GM19463 (cell line): ENCODE data around the gene HPD.
"Not testable (repeated sequence)": the region's sequence is repeated elsewhere in the genome, so short reads cannot be mapped to it uniquely, and the experiment has no call there.

Source experiments
- ATAC-seq: cut with Tn5 transposase; IDR thresholded peaks from one replicate; pipeline ENCODE4 v1.9.1; 2021; ENCODE audit warnings: mild to moderate bottlenecking, moderate library complexity; ENCODE audit not compliant: unreplicated experiment

Gene HPD

GRCh38 chr12:121866331-121866730 lies 7.7 kb upstream of the HPD start:
- no peak for ATAC-seq

DNA sequence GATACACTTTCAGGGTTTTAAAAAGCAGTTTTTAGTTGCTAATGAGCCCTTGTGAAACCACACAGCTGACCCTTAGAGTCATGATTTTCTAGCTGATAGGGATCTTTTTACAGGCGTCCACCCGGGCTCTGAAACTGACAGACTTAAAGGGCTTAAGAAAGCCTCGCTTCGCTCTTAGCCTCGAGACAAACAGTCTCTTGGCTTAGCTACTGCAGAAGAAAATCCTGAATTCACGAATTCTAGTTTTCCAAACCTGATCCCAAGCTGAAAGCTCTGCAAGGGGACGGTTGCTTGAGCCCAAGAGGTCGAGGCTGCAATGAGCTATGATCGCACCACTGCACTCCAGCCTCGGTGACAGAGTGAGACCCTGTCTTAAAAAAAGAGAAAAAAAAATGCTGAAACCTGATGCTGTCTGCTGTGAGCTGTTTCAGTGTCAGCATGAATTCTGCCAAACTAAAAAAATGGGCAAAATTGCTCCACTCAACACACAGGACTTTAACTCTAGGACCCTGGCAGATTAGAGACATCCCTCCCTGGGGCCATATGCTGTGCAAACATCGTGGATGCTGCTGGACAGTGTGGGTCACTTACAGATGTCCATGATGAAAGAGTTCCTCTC lies 3.1 kb upstream of the HPD start:
- ATAC-seq = no peak

DNA sequence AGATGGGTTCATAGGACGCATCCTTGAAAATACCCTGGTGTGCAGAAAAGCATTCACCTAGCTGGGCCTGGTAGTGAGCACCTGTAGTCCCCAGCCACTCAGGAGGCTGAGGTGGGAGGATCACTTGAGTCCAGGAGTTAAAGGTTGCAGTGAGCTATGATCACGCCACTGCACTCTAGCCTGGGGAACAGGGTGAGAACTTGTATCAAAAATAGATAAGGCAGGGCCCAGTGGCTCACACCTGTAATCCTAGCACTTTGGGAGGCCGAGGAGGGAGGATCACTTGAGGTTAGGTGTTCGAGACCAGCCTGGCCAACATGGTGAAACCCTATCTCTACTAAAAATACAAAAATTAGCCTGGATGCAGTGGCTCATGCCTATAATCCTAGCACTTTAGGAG lies 2.0 kb upstream of the HPD start:
- ATAC-seq = not testable (repeated sequence)

DNA sequence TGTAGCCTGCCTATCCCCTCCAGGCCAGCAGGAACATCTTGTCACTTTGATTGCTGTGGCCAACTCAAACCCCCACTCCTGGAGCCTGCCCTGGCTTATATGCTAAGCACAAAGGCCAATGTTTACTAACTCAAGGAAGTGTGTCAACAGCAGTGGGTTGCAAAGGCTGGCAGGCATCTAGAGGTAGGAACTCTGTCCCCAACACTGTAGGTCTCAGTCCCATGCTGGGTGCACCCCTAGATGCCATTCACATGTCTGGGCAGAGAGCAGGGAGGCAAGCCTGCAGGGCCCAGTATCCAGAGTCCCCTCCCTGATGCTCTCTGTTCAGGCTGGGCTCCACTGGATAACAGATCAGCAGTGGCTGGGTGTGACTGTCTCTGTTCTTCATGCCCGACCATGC lies 1.6 kb upstream of the HPD start:
- ATAC-seq = no peak

DNA sequence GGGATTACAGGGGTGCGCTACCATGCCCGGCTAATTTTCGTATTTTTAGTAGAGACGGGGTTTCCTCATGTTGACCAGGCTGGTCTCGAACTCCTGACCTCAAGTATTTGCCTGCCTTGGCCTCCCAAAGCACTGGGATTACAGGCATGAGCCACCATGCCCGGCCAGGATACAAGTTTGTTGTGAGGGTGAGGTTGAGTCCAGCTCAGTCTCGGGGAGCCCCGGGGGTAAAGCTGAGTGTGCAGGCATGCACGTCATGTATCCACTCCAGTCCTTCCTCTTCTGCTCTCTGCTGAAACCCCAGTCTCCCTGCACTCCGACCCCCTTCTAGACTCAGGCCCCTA lies 369 bp downstream of the HPD start:
- ATAC-seq = no peak

DNA sequence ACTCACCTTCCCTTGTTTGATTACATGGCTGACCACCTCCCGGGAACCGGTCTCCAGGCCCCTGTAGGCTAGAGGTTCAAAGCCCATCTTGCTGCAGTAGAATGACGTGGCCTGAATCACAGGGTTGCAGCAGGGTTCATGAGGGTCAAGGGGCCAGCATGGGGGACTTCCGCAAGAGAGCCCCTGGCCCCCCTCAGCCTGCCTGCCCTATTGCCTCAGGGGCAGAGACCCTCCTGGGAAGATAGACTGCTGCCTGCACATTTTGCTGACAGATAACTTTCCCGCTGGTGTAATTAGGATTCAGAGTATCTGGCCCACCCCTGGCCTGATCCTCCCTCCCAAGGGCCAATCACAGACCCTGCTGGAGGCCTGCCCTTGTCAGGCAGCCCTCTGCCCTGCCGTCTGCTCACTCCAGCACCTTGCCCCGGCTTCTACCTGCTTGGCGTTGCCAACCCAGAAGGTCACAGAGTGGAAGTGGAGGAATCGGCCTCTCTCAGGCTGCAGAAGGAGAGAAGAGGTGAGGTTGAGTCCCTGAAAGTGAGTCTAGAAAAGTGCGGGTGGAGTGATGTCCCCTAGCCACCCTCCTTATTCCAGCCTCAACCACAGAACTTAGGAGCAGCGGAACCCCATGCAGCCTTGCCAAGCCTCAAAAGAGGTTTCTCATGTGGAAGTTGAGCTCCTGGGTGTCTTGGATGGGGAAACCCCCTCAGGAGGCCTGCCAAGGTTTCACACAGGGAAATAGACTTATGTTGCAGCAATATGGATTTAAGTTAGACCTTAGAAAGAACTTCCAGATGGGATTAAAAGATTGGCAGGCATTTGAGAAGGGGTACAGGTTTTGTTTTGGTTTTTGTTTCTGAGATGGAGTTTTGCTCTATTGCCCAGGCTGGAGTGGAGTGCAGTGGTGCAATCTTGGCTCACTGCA lies 1.1 kb downstream of the HPD start:
- no peak for ATAC-seq

DNA sequence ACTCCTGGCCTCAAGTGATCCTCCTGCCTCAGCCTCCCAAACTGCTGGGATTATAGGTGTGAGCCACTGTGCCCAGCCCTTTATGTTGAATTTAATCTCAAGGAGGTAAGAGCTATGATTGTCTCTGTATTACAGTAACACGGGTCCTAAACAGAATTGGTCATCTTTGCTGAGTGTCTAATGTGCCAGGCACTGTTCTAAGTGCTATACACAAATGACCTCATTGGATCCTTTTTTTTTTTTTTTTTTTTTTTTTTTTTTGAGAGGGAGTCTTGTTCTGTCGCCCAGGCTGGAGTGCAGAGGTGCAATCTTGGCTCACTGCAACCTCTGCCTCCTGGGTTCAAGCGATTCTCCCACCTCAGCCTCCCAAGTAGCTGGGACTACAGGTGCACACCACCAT lies 6.3 kb downstream of the HPD start:
- ATAC-seq = not testable (repeated sequence)

- ATAC-seq = no peak
Measured at GRCh38 chr12:121849665-121850064, 9.0 kb downstream of the HPD start.

- ATAC-seq = no peak
Measured at GRCh38 chr12:121849211-121849610, 9.4 kb downstream of the HPD start.

- no peak for ATAC-seq
Measured at GRCh38 chr12:121845701-121846100, 13.0 kb downstream of the HPD start.

DNA sequence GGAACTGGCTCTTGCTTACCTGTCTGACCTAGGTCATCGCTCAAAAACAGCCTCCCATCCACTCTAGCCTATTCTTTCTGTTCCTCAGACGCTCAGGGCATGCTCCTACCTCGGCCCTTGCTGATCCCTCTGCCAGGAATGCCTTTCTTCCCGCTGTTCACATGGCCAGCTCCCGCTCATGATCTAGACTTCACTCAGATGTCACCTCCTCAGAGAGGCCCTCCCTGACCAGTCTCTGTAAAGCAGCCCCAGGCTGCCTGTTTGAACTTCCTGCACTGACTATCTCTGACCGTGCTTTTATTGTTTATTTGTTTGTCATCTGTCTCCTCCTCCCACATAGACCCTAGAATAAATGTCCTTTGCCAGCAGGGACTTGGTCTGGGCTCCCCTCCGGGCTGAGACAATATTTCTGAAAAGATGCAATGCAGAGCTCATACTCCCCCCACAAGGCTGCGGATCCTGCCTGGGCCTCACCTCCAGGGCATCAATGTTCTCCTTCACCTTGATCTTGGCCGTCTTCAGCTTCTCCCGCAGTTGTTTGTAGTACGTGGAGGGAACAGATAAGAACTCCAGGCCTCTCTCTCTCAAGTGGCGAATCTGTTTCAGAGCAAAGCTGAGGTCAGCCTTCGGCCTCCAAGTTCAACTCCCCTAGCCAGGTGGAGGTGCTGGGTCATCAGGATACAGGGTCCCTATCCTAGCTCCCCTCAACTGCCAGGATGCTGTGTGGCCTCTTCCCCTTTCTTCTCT lies 15.2 kb downstream of the HPD start:
- no peak for ATAC-seq

GRCh38 chr12:121839993-121840761 lies 18.5 kb downstream of the HPD start:
- ATAC-seq = no peak

- ATAC-seq = peak; percentile 96
Measured at GRCh38 chr12:121839106-121839992, 19.3 kb downstream of the HPD start.

DNA sequence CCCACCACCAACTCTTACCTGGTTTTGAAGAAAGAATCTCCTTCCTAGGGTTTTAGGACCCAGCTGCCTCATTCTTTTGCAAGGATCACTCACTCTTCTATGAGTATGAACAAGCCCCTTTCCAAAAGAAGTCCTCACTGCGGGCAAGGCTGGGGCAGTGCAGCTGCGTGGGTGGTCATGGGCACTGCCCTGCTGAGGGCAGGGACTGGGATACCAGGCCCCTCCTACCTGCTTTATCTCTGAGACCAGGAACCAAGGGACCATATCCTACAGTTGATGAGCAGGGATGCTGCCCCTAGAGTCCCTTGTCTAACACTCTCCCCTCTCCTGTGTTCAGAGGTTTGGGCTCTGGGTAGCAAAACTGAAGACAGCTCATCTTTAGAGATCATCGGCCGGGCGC lies 20.5 kb downstream of the HPD start:
- ATAC-seq = no peak

GRCh38 chr12:121837680-121838079 lies 21.0 kb downstream of the HPD start:
- no peak for ATAC-seq

DNA sequence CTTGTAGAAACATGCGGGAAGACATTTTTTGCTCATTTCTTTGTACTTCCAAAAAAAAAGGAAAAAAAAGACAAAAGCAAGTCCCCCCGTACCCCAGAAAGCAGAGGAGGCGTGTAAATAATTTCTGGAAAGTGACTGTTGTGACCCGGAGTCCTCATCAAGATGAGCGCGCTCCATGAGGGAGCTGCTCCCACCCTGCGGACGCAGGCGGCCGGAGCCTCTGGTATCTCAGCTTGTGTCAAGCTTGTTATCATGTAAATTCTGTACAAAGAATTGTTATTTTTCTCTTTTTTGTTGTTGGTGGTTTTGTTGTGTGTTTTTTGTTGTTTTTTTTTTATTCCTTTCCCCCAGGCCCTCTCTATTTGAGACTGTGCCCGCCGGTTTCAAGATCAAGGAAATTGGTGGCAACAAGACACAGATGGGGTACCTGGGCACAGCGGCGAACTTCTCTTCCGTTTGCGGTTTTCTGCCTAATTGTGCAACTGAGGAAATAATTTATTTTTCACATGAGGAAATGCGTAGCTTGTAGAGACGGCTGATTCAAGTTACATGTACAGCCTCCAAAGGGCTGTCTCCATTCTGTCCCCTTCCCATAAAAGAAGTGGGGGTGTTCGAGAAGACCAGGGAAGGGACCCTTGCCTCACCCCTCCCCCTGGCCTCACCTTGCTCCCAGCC lies 27.0 kb downstream of the HPD start:
- no peak for ATAC-seq

DNA sequence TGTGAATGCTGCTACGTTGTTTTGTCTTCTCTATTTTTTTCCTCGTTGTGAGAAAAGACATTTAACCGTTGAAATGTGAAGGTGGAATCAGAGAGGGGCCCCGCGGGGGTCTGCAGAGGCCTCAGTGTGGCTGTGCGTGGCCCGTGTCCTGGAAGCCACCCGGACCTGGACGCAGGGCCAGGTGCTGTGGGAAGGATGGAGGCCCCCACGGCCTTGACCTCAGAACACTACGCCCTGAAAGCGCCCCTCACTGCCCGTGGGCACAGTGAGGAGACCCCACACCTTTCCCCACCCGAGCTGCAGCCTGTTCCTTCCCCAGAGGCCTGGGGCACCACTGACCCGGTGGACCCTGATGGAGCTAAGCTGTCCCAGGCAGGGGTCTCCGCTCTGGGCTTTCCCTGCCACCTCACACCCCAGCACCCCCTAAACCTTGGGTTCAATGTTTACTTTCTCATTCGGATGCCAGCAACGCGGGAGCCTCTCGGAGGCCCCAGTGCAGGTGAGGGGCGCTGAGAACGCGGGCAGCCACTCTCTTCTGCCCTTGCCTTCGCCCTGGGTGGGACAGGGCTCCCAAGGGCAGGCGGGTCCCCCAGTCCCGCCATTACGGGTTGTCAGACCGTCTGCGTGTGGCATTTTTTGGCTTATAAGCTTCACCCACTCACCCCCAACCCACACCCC lies 27.9 kb downstream of the HPD start:
- no peak for ATAC-seq

- ATAC-seq = no peak
Measured at GRCh38 chr12:121830134-121830533, 28.5 kb downstream of the HPD start.
